ENCODE measurements around the gene FILIP1L.
"Not testable (repeated sequence)": the region's sequence is repeated elsewhere in the genome, so short reads cannot be mapped to it uniquely, and the experiment has no call there.

The FILIP1L gene

DNA sequence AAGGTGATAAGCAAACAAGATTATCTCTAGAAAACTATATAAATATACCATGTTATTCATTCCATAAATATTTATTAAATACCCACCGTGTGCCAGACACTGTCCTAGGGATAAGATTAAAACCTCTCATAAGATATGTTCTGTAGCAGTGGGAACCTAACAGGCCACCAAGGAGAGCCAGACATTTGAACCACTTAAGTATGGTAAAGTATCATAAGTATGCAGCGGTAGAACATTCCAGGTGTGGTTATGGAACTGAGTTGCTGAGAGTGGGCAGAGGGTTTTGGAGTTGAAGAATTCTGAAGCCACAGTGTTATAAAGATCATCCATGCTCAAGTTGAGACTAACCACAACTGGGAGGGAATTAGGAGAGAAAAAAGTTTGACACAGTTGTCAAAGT, 14.7 kb downstream of the FILIP1L start:
- DNase-seq (ENCODE audit: low read depth, low spot score): no peak

DNA sequence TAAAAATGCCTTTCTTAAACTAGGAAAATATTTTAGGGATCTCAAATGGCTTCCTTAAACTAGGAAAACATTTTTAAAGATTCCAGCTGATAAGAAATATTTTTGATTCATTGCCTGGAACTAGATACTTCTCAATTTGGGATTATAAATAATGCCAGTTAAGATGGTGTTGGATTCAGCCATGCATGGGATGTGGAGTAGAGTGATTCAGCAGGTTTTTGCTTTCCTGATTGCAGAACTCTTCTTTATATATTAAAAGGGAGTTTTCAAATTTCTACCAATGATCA, 15.6 kb downstream of the FILIP1L start:
- DNase-seq (ENCODE audit: low read depth, low spot score): no peak

DNA sequence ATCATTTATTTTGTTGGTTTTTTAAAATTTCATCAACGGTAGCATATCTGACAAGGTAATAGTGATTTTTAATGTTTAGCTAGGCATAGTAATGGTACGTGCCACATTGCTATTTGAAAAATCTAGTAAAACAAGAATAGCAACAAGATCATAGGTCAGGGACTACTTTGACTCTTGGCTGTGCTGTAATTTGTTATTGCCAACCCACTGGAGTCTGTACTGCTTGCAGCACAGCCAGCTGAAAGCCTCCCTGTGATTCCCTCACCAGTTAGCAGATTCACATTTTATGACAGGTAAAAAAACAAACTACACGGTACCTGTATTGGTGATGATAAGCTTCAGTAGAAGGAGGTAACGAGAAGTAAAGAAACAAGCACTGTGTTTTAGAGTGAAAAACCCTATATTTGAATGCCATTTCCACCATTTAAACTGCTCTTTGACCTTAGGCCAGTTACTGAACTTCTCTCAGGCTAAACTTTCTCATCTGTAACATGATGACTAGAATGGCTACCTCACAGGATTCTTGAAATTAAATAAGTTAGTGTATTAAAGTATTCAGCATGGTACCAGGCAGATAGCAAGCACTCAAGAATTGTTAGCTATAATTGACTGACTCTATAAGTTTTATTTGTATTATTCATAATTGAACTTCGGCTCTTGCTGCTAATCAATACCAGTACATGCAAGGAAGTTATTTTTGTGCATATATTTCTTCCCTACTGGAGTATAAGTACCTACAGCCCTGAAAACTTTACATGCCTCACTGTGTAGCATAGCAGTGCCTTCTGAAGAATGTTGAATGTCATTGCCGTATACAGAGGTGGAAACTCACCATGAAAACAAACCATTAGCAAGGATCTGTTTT, 16.1 kb downstream of the FILIP1L start:
- DNase-seq (ENCODE audit: low read depth, low spot score): no peak

DNA sequence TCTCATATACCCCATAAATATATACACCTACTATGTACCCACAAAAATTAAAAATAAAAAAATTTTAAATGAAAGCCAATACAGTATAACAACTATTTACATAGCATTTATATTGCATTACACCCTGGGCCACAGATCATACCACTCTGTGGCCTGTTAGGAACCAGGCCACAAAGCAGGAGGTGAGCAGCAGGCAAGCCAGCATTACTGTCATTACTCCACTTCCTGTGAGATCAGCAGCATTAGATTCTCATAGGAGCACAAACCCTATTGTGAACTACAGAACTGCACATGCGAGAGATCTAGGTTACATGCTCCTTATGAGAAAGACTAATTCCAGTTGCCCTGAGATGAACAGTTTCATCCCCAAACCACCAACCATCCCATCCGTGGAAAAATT, 17.4 kb downstream of the FILIP1L start:
- DNase-seq (ENCODE audit: low read depth, low spot score): no peak

DNA sequence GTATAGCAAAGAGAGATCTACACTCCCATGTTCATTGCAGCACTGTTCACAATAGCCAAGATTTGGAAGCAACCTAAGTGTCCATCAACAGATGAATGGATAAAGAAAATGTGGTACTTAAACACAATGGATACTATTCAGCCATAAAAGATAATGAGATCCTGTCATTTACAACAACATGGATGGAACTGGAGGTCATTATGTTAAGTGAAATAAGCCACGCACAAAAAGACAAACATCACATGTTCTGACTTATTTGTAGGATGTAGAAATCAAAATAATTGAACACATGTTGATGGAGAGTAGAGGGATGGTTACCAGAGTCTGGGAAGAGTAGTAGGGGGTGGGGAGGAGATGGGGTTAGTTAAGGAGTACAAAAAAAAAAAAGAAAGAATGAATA, 18.0 kb downstream of the FILIP1L start:
- DNase-seq (ENCODE audit: low read depth, low spot score): not testable (repeated sequence)

DNA sequence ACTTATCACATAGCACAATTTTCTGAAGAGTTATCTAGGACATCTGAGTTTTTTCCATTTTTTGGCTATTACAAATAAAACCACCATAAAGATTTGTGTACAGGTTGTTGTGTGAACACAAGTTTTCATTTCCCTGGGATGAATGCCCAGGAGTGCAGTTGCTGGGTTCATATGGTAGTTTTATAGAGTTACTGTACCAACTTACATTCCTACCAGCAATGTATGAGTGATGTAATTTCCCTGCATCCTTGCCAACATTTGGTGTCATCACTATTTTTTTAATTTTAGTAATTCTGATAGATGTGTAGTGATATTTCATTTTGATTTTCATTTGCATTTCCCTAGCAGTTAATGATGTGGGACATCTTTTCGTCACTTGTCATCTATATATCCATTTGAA, 20.5 kb downstream of the FILIP1L start:
- DNase-seq (ENCODE audit: low read depth, low spot score): no peak

DNA sequence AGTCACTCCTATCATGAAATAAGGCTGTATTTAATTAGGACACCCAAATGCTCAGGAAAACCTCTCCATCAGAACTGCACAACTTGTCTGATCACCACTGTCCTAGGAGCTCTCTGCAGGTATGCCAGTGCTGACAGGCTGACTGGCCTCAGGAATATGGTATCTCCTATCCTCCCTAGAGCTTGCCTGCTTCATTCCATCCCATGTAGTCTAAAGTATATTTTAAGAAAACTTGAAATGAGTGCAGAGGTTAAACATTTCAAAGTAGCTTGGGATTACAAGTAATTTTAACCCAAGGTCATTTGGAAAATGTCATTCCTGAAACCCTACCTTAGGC, 23.7 kb downstream of the FILIP1L start:
- DNase-seq (ENCODE audit: low read depth, low spot score): no peak

DNA sequence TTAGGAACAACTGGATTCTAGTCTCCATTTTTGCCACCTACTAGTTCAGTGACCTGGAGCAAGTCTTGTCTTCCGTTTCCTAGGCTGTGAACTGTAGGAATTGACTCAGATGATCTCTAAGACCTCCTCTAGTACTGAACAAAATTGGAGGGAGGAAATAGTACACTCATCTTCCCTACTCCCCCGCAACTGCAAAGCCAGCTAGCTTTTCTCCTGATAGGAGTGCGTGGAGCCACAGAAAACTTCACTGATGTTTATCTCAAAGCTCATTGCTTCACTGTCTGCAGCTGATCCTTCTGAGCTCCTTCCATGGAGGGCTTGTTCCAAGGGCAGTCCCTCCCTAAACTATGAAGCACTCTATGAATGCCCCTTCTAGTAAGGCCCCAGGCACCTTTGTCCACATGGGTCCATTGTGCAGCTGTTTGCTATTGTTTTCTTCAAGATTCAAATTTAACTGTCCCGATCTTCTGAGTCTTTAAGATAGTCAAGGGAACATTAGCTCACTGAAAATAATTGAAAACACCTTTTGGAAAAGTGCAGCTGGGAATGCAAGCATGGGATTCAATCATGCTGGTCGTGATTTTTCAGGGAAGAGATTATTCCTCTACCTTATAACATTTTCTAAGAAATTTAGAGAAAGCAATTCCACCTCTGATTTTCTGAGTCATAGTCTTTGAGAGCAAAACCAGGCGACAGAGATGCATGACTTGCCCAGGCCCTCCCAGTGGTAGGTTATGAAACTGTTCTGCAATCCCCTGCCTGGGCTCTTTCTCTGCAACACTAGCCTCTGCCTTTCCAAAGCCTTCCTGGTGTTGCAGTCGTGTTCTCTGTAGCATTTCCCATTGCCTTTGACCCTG, 24.3 kb downstream of the FILIP1L start:
- DNase-seq (ENCODE audit: low read depth, low spot score): no peak

DNA sequence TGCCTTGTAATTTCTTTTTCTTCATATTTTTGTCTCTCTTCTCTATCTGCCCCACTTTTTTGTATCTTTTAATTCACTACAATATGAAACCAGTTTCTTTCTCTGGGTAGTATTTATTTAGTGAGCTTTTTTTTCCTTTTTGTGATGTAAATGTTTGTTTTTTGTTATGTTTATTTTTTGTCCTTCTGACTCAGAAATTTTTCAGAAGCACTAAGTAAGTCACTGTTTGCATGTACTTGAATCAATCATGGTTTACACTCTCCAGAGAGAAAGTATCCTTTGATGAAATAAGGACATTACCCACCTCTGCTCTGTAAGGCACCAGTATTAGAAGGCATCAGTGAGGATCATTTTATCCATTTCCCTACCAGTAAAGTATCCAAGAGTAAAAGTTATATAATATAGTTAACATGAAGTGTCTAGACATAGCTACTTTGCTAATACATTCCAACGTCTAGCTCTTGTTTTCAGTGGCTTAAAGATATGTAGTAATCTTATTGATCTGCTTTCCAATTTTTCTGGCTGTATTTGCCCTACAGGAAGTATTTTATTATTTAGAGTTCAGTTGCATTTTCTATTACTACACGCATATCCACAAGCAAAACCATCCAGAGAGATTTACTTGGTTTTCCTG, 25.4 kb downstream of the FILIP1L start:
- no peak for DNase-seq (ENCODE audit: low read depth, low spot score)

DNA sequence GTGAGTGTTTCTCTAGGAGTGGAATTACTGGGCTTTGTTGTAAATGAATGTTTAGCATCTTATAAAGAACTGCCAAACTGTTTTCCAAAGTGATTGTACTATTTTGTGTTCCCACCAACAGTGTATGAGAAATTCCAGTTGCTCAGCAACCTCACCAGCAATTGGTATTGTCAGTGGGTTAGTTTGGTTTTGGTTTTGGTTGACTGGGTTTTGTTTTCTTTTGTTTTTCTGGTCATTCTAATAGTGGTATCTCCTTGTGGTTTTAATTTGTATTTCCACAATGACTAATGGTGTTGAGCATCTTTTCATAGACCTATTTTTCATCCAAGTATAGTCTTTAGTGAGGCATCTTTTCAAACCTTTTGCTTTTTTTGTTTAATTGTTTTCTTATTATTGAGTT, 27.1 kb downstream of the FILIP1L start:
- DNase-seq (ENCODE audit: low read depth, low spot score): no peak

DNA sequence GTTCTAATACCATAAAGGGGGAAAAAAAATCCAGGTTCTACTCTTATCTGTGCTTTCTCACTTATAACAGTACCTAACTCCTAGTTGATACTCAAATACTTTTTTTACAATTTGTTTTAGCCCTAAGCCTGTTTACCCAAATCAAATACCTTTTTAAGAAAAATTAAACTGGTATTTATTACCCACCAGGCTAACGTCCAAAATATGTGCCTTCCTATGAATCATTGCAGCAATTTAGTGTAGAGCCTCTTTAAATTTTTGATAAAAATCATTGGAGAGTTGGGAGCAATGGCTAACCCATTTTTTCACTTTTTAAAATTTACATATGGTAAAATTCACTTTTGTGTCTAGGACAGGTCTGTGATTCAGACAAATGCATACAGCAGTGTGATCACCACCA, 27.9 kb downstream of the FILIP1L start:
- DNase-seq (ENCODE audit: low read depth, low spot score): no peak

DNA sequence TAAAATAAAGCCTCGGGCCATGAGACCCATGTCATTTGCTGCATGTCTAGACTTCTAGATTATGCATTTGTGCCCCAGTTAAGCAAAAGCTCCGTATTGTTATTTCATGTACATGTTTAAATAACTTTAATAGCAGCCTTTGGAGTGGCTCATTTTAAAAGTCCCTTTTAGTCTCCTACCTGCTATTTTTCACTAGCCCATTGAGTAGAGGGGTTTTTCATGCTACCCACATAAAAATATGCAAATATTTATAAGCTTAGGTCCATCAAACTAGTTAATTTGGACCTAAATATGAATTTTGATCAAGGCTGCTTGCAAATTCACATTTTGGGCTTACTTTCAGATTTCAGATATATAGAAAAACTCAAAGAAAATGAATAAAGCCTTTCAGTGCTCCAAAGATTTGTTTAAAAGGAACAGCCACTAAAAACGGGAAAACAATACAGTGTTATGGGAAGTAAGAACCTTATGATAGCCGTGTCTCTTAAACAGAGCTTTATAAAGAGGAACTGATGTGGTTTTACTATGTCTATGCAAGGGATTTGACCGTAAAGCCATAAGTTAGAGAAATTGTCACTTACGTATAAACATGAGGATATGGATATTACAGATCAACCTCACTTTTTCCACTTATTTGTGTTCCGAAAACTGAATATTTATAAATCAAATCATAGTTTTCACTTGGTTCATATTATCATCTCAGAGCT, 30.0 kb downstream of the FILIP1L start:
- DNase-seq (ENCODE audit: low read depth, low spot score): no peak

DNA sequence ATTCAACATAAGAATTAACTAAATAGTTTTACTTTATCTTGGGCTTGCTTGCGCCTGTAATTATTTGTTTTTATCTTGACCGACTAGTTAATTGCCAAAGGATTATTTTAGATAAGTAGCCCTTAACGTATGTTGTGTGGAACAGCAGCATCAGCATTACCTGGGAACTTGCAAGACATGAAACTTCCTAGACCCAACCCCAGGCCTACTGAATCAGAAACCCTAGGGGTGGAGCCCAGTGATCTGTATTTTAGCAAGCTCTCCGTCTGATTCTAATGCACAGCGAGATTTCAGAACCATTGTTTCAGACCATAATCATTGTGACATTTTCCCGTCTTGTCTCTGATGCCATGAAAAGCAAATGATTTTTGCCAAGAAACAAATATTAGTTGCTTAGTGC, 31.1 kb downstream of the FILIP1L start:
- DNase-seq (ENCODE audit: low read depth, low spot score): no peak

DNA sequence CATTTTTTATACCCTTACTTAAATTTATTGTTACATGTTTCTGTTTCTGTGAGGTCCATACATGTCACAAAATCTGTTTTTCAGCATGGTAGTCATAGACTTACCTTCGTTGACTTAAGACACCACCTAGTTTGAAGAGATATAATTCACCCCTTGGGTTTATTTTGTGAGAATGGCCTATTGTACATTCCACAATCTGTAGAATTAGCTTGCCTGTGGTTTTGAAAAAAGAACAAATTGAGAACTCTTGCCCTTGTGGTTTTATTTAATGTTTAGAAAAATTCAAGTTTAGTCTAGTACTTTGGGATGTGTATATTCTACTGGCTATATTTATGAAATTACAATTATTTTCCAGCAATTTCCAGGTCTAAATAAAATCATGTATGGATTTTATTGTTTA, 31.6 kb downstream of the FILIP1L start:
- no peak for DNase-seq (ENCODE audit: low read depth, low spot score)

DNA sequence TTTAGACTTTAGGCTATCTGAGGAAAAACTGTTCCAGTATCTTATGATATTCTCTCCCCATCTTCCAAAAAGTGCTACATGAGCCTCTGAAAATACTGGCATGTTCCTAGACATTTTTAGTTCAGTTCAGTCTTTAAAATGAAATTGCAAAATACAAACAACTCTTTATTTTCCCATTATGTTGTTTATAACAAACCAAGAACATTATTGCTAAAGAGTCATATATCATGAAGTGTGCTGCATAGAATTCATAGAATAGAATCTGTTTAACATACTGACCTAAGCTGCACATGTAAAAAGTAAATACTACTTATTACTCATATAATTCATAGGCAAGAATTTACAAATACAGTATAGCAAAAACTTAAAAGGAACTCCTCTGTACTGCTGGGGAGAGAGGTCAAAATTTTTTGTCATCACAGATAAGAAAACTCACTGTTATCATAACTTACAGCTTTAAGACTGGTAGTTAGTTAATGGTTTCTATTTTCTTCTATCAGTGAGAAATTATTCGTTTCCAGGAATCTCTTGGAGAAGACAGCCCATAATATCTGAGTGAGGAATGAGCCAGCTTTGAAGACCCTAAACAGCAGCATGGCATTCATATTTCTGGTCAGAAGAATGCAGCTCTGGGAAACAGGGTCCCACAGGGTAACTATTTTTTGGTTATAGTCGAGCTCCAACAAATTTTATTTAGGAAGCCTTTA, 32.2 kb downstream of the FILIP1L start:
- no peak for DNase-seq (ENCODE audit: low read depth, low spot score)

DNA sequence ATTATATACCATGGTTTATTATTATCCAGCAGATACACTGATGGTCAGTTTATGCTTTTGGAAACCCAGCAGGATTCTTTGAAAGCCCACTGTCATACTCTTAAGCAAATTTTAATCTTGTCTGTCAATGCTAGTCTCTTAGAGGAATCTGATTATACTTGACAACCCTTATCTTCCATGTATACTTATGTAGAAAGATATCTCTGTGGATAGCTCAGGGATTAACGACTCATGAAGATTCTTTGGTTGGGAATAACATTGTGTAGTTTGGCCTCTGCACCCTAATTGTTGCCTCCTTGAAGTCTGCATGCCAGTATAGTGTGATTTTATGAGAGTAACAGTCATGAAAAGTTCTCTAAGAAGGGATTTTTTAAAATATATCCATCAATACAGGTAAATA, 33.0 kb downstream of the FILIP1L start:
- no peak for DNase-seq (ENCODE audit: low read depth, low spot score)

DNA sequence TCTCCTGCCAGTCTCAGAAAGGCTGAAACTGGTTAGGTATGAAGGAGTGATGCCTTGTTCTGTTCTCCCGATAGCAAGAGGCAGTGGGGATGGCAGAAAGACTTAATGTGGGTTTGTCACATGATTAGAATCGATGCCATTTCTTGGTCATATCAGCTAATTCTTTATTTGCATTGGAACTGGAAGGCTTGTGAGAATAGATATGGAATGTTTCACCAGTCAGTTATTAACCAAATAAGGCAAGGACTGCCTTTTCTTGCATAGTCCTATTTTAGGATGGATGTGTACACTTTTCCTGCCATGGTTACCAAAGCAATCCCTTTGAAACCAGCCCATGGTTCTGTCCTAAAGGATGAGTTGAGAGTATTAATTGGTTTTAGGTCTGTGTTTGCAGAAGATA, 33.7 kb downstream of the FILIP1L start:
- DNase-seq (ENCODE audit: low read depth, low spot score): no peak

DNA sequence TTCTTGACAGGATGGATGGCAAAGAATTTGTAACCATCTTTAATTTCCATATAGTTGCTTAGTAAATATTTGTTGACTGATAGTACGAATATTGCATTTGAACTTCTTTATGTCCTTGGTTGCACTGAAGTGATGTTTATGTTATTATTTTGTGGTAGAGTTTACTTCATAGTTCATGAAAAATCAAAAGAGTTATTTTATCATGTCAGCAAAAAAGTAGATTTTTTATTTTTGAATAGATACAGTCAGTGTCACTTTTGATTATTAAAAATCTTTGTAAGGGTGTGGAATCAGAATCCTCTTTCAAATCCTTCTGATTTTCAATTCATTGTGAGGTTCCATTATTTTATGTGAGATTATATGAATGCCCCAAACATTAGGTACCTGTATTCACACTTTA, 35.0 kb downstream of the FILIP1L start:
- no peak for DNase-seq (ENCODE audit: low read depth, low spot score)

DNA sequence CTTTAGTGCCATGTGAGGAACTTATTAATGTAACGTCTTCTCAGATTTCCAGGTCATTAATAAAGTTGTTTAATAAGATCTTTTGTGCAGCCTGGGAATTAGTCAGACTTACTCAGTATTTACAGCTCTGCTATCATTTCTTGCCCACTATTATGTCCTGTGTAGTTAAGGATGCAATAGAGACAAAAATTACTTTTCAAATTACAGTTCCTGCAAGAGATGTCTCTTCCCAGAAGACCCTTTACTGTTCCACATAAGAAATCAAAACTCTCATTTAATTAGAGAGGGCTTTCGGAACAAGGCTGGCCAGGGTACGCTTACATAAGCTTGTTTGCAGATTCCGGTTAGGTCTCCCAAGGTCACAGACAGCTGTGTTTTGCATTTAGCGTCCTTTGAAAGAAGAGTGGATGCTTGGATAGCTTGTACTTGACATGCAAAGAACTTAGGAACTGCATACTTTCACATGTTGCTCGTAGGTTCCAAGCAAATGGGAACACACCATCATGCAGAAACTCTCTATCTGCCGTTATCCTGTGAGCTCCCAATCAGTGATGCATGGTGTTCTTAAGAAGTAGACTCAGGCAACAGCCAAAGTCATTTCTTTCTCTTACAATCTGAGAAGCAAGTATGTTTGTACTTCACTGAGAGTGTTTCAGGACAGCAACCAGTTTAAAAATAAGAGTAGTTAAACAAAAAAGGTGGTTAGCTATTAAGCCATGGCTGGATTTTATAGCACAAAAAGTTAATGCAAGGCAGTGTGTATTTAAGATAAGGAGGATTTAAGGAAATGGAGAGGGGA, 37.4 kb downstream of the FILIP1L start:
- no peak for DNase-seq (ENCODE audit: low read depth, low spot score)

DNA sequence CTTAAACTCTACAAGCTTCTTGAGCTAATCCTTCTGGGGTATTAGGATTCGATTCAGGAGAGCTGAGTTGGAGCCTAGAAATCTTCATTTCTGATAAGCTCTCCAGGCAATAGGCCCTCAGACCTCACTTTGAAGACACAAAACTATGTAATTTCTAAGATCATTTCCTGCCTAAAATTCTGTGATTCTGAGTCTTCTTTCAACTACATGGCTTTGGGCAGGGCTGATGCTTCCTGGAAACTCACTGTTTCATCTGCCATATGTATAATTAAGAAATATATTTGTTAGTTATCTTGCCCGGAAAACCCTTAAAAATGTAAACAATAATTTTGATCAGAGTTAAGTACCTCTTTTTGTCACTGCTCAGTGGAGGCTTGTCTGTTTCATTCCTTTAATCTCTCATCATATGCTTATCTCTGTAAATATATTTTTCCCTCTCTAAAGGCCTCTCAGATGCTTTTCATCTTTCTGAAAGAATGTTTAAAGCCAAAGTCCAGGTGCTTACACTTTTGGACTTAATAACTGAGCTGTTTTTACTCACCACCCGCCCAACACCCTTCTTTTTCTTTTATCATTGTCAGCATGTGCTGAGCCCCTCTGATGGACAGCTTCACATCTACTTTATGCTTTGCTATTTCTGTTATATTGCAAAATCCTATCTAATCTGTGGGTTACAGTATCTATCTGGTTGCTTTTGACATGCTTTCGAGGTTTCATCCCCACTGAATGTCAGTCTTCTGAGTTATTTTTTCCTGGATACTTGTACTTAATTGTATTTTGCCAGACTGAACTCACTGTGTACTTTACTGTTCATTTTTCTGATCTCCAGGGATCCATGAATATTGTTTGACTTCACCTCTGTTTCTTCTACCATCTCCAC, 38.2 kb downstream of the FILIP1L start:
- no peak for DNase-seq (ENCODE audit: low read depth, low spot score)
